Mesenteric fat pad (tissue), 1 donor: ENCODE data around the gene OR6B1. TPM values are rescaled to one million over a fixed set of nuclear protein-coding genes. Genes with fewer than 3 reads are reported as not detected.

ENCODE experiments used
- DNase-seq: peaks from one replicate; pipeline ENCODE4 v3.0.0-alpha.2; 2020; ENCODE audit warnings: low spot score
- long read RNA-seq: library from polyadenylated mRNA; unstranded; transcript quantifications from one replicate; pipeline ENCODE4 v2.0.0, GENCODE V29; 2020
- total RNA-seq: library from RNA; stranded (reverse); fragmentation: NEBNext Ultra II Directional; extraction: Animal tissue kit (Norgen Biotek cat#: 25700); gene quantifications from one replicate; pipeline ENCODE4 v1.2.1, GENCODE V29; 2021
- donor health status: DM: yes; HTN: yes; CAD: no.

OR6B1 gene
- total RNA-seq = not detected
- long read RNA-seq = 0 reads

DNA sequence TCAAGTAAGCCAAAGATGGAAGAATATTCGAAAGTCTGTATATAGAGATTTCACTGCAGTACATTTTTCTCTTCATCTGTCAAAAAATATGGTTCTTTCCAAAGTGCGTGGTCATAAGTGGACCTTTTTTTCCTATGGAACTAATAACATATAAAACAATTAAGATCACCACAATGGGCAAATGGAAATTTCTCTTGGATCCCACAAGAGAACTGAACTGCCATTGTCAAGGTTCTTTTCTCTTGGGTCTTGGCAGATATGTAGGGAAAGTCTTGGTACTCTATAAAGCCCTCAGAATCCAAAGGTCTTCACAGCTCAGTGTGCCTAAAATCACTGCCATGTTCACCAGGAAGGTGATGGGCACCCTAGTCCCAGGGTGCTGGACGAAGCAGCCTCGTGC is at the start of gene OR6B1:
Gene OR6B1 (plus strand): TSS at position 301 of the 400 bp plus-strand sequence. CDS start 3,677 bp downstream, outside the sequence.
- DNase-seq = no peak

GRCh38 chr7:143953421-143953820 is 46.7 kb upstream of the OR6B1 start:
- DNase-seq = no peak

GRCh38 chr7:143954135-143954534 is 46.0 kb upstream of the OR6B1 start:
- no peak for DNase-seq

GRCh38 chr7:143954544-143954943 is 45.6 kb upstream of the OR6B1 start, which contains the start of gene OR2F1:
Gene OR2F1, plus strand, starts transcription at chr7:143954844. Its CDS starts 5,127 bp downstream, at chr7:143959971.
- no peak for DNase-seq

- DNase-seq = no peak
These were observed 41.3 kb upstream of the OR6B1 start for GRCh38 chr7:143958781-143959180.

GRCh38 chr7:143960813-143961610 is 39.1 kb upstream of the OR6B1 start:
- no peak for DNase-seq

- DNase-seq = no peak
These were observed 34.8 kb upstream of the OR6B1 start for GRCh38 chr7:143965280-143965679.

DNA sequence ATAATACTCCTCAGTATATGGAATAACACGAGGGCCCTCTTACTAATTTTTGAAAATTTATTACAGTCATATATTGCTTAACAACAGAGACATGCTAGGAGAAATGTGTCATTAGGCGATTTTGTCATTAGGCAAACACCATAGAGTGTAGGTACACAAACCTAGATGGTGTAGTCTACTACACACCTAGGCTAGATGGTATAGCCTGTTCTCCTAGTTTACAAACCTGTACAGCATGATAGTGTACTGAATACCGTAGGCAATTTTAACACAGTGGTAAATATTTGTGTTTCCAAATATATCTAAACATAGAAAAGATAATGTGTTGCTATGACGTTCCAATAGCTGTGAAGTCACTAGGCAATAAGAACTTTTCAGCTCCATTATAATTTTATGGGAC is 32.7 kb upstream of the OR6B1 start:
- DNase-seq = no peak

GRCh38 chr7:143973870-143974416 is 26.2 kb upstream of the OR6B1 start:
- DNase-seq = no peak

GRCh38 chr7:143974459-143974858 is 25.7 kb upstream of the OR6B1 start:
- no peak for DNase-seq

DNA sequence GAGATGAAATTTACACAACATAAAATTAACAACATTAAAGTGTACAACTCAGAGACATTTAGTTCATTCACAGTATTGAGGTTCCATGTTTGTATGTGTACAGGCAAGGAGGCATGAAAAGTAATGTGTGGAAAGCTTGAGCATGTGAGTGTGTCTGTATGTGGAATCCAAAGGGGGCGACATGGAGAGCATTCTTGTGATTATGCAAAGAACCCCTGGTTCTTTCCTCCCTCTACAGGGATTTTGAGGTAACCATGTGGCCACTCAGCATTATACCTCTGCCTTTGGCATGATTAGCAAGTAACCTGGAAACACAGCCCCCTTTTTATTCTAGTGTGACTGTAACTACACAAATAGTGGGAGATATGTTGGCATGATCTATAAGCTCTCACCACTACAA is 24.5 kb upstream of the OR6B1 start:
- DNase-seq = no peak

GRCh38 chr7:143978585-143978984 is 21.5 kb upstream of the OR6B1 start:
- DNase-seq = no peak

DNA sequence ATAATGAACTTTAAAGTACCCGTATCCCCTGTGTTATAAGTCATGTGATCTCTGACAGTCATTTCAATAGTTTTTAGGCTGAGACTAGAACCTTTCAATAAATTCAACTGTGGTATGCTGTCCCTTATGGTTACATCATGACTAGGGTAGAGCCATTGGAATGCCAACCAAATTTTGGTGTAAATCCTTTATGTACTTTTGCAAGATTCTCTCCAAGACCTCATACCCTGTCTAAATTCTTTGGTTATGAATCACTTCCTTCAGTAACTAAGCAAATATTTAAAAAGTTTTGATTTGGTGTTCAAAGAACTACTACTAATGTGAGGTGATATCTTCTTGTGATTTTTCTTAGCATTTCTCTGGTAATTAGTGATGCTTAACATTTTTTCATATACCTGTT is 20.8 kb upstream of the OR6B1 start:
- DNase-seq = no peak

- DNase-seq = no peak
These were observed 20.1 kb upstream of the OR6B1 start for GRCh38 chr7:143979998-143980397.

- no peak for DNase-seq
These were observed 19.2 kb upstream of the OR6B1 start for GRCh38 chr7:143980746-143981510.

- DNase-seq = no peak
These were observed 16.2 kb upstream of the OR6B1 start for GRCh38 chr7:143983960-143984359.

DNA sequence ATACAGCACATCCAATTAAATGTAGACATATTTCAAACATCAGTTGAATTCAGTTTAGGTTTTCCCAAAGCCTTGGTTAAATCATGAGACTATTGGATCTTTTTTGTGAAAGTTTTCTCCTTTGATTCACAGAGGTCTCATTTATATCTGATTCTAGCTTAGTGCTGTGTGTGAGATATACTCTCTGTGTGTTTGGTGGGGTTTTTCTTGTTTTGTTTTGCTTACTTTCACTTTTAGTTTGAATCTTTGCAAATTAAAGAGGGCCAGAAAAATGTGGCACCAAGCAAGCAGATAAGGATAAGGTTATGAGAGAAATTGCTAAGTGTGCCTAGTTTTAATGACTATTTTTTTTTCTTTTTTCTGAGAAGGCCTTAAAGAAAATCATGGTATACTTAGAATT is 12.6 kb upstream of the OR6B1 start:
- no peak for DNase-seq

DNA sequence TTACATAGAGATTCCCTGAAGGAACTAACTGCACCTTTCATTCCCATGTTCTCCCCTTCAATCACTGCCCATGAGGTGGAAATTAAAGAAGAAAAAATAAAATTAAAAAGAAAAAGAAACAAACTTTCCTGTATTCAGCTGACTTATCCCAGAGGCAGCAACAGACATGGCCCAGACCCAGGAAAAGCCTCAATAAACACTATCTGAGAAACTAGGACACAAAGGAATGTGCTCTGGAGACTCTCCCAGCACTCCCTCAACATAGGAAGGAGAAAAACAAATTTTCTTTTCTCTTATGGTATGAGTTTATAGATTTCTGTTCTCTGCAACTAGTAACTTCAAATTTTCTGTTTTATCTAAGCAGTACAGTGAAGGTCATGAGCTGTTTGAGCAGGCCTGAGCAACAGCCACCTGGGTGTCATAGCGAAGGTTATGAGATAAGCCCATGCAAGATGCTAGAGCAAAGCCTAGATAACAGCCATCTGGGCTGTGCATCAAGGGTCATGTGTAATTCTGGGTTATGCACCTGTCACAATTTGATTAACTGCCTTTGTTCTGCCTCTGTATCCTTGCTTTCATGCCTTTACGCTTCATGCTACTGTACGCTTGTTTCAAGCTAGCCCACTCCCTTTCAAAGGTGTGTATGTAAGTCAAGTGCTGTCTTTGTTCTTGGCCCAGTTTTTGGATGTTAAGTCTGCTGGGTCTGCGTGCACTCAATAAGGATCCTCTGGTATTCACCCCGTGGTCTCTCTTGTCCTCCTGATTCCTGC is 11.0 kb upstream of the OR6B1 start:
- no peak for DNase-seq

DNA sequence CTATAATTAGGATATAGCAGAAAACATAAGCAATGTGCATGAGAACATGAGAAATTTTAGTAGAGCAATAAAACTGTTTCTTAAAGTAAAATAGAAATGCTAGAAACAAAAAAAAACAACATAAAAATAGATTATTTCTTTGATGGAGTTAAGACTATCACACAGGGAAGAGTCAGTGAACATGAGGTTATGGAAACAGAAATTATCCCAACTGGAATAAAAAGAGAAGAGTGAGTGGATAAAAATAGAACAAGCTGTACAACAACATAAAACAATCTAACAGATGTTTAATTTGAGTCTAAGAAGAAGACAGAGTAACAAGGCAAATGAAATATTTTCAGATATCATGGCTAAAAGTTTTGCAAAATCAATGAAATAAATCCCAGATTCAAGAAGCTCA is 7.5 kb upstream of the OR6B1 start:
- DNase-seq = no peak

DNA sequence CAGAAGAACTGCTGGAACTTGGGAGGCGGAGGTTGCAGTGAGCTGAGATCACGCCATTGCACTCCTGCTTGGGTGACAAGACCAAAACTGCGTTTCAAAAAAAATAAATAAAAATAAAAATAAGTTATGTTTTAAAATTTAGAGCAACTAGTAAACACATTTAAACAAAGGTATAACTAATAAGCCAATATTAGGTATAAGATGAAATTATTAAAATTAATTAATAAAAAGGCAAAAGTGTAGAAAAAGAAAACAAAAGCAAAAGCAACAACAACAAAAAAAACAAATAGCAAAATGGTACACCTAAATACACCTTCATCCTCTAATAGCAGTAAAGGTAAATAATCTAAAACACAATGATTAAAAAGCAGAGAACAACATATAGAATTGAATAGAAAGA is 6.2 kb upstream of the OR6B1 start:
- DNase-seq = no peak

DNA sequence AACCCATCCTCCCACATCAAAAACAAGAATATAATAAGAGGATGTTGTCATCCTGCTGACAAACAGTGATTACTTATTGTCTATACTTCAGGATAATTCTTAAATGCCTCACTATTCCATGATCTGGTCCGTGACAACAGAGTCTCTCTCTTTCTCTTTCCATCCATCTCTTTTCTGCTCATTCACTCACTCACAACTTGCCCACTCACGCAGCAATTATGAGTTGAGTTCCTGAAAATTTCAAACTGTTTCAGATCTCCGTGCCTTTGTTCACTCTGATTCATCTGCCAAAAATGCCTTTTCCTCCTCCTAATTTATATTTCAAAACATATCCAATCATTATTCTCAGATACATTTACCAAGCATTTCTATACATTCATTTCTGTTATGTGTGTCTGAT is 1.4 kb downstream of the OR6B1 start:
- DNase-seq = no peak
